Measurements from ENCODE around the gene OTUB2.

DNA sequence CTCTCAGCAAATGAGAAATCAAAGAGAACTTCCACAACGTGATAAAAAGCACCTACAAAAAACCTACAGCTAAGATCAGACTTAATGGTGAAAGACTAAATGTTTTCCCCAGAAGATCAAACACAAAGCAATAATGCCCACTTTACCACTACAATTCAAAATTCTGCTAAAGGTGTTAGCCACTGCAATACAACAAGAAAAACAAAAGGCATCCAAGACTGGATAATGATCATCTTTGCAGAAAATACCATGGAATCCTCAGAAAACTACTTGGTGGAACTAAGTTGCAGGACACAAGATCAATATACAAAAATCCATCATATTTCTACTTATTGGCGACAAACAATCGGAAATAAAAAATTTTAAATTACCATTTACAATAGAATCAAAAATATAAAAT lies 48.4 kb downstream of the OTUB2 start:
- TF ChIP-seq, protein P1, sequence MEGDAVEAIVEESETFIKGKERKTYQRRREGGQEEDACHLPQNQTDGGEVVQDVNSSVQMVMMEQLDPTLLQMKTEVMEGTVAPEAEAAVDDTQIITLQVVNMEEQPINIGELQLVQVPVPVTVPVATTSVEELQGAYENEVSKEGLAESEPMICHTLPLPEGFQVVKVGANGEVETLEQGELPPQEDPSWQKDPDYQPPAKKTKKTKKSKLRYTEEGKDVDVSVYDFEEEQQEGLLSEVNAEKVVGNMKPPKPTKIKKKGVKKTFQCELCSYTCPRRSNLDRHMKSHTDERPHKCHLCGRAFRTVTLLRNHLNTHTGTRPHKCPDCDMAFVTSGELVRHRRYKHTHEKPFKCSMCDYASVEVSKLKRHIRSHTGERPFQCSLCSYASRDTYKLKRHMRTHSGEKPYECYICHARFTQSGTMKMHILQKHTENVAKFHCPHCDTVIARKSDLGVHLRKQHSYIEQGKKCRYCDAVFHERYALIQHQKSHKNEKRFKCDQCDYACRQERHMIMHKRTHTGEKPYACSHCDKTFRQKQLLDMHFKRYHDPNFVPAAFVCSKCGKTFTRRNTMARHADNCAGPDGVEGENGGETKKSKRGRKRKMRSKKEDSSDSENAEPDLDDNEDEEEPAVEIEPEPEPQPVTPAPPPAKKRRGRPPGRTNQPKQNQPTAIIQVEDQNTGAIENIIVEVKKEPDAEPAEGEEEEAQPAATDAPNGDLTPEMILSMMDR (IDR thresholded peaks at IDR 0.05): no peak
- TF ChIP-seq POLR2A (IDR thresholded peaks at IDR 0.05) (no peak), EP300 (IDR thresholded peaks at IDR 0.05) (no peak)
